ENCODE data around the gene CYP39A1.

CYP39A1 gene

DNA sequence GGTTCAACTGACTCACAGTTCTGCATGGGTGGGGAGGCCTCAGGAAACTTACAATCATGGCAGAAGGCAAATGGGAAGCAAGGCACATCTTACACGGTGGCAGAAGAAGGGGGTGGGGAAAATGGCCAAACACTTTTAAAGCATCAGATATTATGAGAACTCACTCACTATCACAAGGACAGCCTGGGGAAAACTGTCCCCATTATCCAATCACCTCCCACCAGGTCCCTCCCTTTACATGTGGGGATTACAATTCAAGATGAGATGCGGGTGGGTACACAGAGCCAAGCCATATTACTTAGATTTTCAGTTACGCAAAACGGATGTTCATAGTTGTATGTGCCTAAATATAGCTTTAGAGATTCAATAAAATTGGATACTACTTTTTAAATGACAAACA is 25.6 kb downstream of the CYP39A1 start:
- no peak overlapping the region for H3K4me3 ChIP-seq (ENCODE audit: control insufficient read depth, low read depth, low read length)
- DNase-seq (ENCODE audit: low read depth), result no peak
- TF ChIP-seq CTCF (conservative IDR thresholded peaks at IDR 0.05; ENCODE audit: control insufficient read depth, insufficient read depth, low read depth, low read length), result no peak

DNA sequence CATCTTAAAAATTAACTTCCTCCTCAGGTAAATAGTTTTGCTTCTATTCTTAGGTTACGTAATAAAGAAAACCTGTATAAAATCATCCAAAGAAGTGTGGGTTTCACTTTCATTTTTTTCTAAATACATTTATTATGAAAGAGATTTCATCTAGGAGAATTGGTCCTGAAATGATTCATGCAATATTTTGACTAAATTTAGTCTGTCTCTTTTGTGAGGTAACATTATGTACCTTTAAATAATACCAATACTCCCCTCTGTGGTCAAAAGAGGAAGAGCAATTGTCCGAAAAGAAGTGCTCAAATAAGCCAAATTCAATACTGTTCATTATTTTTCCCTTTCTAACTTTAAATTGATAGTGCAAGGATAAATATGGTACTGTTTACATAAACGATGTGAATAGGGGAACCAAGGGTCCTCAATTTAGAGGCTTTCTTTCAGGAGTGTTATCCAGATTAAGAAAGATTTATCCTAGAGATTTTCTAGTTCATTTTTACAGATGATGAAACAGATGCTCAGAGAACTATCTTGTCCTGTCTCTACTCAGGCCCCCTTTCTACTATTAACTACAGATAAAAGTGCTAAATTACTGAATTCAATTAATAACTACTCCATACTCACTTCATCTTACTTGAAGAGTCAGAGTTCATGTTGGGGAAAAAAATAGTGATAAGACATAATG is 26.2 kb downstream of the CYP39A1 start:
- peak; percentile 53 for DNase-seq (ENCODE audit: low read depth)

DNA sequence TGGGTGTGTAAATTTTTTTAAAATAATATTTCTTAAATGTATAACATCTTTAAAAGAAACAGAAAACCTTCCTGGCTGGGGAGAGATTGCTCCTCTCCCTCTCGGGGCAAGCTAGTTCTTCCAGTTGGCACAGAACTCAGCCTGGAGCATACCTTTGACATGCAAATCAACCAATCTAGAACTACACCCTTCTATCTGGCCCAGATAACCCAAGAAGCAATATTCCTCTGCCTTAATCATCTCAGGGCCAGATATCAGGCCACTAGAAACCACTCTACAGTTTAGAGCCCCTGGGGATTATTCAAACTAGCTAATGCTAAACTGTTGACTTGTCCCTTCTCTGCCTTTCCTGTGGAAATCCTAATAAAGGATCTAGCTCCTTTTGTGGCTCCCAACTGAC is 33.9 kb downstream of the CYP39A1 start:
- DNase-seq (ENCODE audit: low read depth), result no peak
- no peak for TF ChIP-seq CTCF (conservative IDR thresholded peaks at IDR 0.05; ENCODE audit: control insufficient read depth, insufficient read depth, low read depth, low read length)
- H3K4me3 ChIP-seq (ENCODE audit: control insufficient read depth, low read depth, low read length), result no peak overlapping the region

More for the DNA sequence above, 26.2 kb downstream of the CYP39A1 start:
- peak; percentile 70 for TF ChIP-seq CTCF (conservative IDR thresholded peaks at IDR 0.05; ENCODE audit: control insufficient read depth, insufficient read depth, low read depth, low read length)
- H3K4me3 ChIP-seq (ENCODE audit: control insufficient read depth, low read depth, low read length), result no peak overlapping the region

DNA sequence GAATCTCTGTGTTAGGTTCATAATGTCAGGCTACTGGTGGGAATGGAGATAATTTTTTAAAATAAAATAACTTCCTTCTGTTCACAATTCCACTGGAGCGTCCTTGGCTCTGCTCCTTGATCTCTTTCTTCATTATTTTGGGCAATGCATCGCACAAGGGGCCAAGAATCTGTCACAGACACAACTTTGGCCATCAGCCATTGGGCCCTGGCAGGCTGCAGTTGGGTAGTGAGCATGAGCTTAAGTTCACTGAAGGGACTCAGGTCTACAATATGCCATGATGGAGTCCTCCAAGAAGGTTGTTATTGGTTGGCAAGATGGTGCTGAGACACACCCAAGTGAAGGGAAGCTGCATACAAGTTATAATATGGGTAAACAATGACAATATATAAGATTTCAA is 40.0 kb downstream of the CYP39A1 start:
- no peak overlapping the region for H3K4me3 ChIP-seq (ENCODE audit: control insufficient read depth, low read depth, low read length)
- no peak for DNase-seq (ENCODE audit: low read depth)
- TF ChIP-seq CTCF (conservative IDR thresholded peaks at IDR 0.05; ENCODE audit: control insufficient read depth, insufficient read depth, low read depth, low read length), result no peak

DNA sequence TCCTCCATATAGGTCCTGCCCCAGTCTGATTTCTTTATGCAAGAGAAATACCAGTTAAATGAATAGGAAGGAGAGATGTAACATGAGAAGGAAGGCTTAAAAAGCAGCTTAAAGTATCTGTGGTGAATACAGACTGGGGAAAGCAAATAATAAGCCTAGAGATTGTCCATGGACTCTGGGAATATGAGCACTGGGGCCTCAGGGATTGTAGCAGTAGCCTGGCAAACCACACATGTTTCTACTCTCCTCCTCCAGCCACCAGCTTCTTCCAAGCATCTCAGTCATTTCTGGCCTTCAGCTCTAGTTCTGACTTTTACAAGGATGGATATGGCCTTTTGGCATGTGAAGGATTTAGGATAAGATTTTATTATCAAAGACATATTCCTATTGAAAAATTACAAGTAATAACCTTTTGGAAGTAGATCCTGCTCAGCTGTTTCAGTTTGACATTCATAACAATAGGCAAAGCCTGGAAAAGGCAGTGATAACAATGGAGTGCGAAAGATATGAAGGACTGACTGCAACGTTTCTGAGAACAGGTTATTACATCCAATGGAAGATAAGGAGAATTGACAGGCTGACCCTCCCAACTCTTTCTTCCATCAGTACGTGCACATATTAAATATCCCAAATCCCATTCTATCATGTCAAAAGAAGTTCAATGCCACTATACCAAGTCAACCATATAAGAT is 41.6 kb downstream of the CYP39A1 start:
- no peak overlapping the region for H3K4me3 ChIP-seq (ENCODE audit: control insufficient read depth, low read depth, low read length)
- no peak for DNase-seq (ENCODE audit: low read depth)
- TF ChIP-seq CTCF (conservative IDR thresholded peaks at IDR 0.05; ENCODE audit: control insufficient read depth, insufficient read depth, low read depth, low read length), result no peak

- no peak for TF ChIP-seq CTCF (conservative IDR thresholded peaks at IDR 0.05; ENCODE audit: control insufficient read depth, insufficient read depth, low read depth, low read length)
- DNase-seq (ENCODE audit: low read depth), result peak; percentile 5
These were observed 46.3 kb downstream of the CYP39A1 start for GRCh38 chr6:46606338-46606737.

More at GRCh38 chr6:46606338-46606737, 46.3 kb downstream of the CYP39A1 start:
- H3K4me3 ChIP-seq (ENCODE audit: control insufficient read depth, low read depth, low read length), result no peak overlapping the region

Data from fibroblast of mammary gland (primary cell).